ENCODE results near the gene SLC30A2. TPM values are rescaled to one million over a fixed set of nuclear protein-coding genes. Genes with fewer than 3 reads are reported as not detected.

The SLC30A2 gene
- total and polyA plus RNA-seq, 2 of the 13 experiments (the other 11 are each of a cell fraction or from before 2014, with no cell fraction given): not detected

DNA sequence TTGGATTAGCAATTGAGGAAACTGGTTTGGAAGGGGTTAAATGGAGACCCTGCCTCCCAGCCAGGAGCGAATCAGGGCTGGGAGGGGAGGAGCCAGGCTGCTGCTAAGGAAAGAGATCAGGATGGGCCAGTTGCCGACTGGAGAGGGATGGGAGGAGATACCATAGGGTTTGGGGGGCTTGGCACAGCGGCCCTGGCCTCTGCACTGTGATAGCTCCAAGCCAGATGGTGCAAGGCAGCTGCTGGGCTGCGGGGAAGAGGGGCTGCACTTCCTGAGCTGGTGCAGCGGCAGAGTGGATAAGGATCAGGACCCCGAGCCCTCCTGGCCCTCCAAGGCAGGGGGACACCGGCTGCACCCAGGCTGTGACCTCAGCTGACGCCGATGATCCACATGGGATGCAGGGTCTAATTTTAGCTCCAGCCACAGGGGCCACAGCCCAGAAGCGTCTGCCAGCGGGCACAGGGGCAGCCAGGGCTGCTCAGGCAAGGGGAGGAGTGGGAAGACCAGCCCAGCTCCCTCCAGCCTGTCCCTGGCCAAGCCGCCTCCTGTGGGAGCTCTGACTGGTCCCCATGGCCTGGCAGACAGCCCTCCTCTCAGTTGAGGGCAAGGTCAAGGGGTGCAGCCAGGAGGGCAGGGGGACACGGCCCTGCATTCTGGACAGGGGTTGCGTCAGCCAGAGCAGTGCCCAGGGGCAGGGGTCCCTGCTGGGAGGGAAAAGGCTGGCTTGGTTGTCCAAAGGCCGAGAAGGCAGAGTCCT lies 24.1 kb downstream of the SLC30A2 start, which contains the start of gene EXTL1 (continued):
- TF ChIP-seq, protein P1, sequence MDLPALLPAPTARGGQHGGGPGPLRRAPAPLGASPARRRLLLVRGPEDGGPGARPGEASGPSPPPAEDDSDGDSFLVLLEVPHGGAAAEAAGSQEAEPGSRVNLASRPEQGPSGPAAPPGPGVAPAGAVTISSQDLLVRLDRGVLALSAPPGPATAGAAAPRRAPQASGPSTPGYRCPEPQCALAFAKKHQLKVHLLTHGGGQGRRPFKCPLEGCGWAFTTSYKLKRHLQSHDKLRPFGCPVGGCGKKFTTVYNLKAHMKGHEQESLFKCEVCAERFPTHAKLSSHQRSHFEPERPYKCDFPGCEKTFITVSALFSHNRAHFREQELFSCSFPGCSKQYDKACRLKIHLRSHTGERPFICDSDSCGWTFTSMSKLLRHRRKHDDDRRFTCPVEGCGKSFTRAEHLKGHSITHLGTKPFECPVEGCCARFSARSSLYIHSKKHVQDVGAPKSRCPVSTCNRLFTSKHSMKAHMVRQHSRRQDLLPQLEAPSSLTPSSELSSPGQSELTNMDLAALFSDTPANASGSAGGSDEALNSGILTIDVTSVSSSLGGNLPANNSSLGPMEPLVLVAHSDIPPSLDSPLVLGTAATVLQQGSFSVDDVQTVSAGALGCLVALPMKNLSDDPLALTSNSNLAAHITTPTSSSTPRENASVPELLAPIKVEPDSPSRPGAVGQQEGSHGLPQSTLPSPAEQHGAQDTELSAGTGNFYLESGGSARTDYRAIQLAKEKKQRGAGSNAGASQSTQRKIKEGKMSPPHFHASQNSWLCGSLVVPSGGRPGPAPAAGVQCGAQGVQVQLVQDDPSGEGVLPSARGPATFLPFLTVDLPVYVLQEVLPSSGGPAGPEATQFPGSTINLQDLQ (CRISPR knock-in tag; IDR thresholded peaks at IDR 0.05): no peak
- TF ChIP-seq ISL2 (CRISPR knock-in tag; IDR thresholded peaks at IDR 0.05) (no peak), ADNP (CRISPR knock-in tag; IDR thresholded peaks at IDR 0.05) (no peak), ARID2 (CRISPR knock-in tag; IDR thresholded peaks at IDR 0.05; ENCODE audit: borderline replicate concordance) (no peak), NFYC (CRISPR knock-in tag; IDR thresholded peaks at IDR 0.05) (0 out of 2 replicates have a peak, but pooled peaks have one; percentile 18), HDAC2 (CRISPR knock-in tag; IDR thresholded peaks at IDR 0.05) (0 out of 2 replicates have a peak, but pooled peaks have one; percentile 14), HMGA1 (CRISPR knock-in tag; conservative IDR thresholded peaks at IDR 0.05) (no peak), ZNF446 (CRISPR knock-in tag; IDR thresholded peaks at IDR 0.05) (no peak), PCBP1 (IDR thresholded peaks at IDR 0.05; ENCODE audit: borderline replicate concordance, low read depth, low read length) (0 out of 2 replicates have a peak, but pooled peaks have one; percentile 53), IKZF4 (CRISPR knock-in tag; IDR thresholded peaks at IDR 0.05; ENCODE audit: borderline replicate concordance, low read depth, not compliant biosample characterization) (peak; percentile 41), ZNF124 (CRISPR knock-in tag; IDR thresholded peaks at IDR 0.05) (no peak), GATAD2A (CRISPR knock-in tag; IDR thresholded peaks at IDR 0.05) (peak; percentile 29; the same call in 1 of the 2 replicates), SATB2 (CRISPR knock-in tag; IDR thresholded peaks at IDR 0.05) (no peak), KDM5B (CRISPR knock-in tag; IDR thresholded peaks at IDR 0.05; ENCODE audit: borderline replicate concordance) (peak; percentile 39; the same call in 1 of the 2 replicates), ZFX (CRISPR knock-in tag; IDR thresholded peaks at IDR 0.05; ENCODE audit: low read depth) (no peak), HDAC6 (IDR thresholded peaks at IDR 0.05; ENCODE audit: low read depth, low read length) (no peak), SPEN (CRISPR knock-in tag; IDR thresholded peaks at IDR 0.05; ENCODE audit: low read depth) (no peak), BRCA1 (CRISPR knock-in tag; IDR thresholded peaks at IDR 0.05) (no peak), TBX2 (CRISPR knock-in tag; IDR thresholded peaks at IDR 0.05; ENCODE audit: borderline replicate concordance) (0 out of 2 replicates have a peak, but pooled peaks have one; percentile 20), XRCC5 (optimal IDR thresholded peaks at IDR 0.05; ENCODE audit: low read length) (no peak)
- TF ChIP-seq, protein P2, sequence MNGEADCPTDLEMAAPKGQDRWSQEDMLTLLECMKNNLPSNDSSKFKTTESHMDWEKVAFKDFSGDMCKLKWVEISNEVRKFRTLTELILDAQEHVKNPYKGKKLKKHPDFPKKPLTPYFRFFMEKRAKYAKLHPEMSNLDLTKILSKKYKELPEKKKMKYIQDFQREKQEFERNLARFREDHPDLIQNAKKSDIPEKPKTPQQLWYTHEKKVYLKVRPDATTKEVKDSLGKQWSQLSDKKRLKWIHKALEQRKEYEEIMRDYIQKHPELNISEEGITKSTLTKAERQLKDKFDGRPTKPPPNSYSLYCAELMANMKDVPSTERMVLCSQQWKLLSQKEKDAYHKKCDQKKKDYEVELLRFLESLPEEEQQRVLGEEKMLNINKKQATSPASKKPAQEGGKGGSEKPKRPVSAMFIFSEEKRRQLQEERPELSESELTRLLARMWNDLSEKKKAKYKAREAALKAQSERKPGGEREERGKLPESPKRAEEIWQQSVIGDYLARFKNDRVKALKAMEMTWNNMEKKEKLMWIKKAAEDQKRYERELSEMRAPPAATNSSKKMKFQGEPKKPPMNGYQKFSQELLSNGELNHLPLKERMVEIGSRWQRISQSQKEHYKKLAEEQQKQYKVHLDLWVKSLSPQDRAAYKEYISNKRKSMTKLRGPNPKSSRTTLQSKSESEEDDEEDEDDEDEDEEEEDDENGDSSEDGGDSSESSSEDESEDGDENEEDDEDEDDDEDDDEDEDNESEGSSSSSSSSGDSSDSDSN (CRISPR knock-in tag; IDR thresholded peaks at IDR 0.05): peak; percentile 45; the same call in 1 of the 2 replicates
- TF ChIP-seq, protein P3, sequence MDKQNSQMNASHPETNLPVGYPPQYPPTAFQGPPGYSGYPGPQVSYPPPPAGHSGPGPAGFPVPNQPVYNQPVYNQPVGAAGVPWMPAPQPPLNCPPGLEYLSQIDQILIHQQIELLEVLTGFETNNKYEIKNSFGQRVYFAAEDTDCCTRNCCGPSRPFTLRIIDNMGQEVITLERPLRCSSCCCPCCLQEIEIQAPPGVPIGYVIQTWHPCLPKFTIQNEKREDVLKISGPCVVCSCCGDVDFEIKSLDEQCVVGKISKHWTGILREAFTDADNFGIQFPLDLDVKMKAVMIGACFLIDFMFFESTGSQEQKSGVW (CRISPR knock-in tag; IDR thresholded peaks at IDR 0.05; ENCODE audit: borderline replicate concordance): no peak
